Amniotic epithelial cell (primary cell): ENCODE data around the gene C12orf43.
A peak's percentile ranks its signal among the peaks of the same experiment; 100 is the strongest.
"Not testable (repeated sequence)": the region's sequence is repeated elsewhere in the genome, so short reads cannot be mapped to it uniquely, and the experiment has no call there.

Experiments used
- DNase-seq: peaks from one replicate; pipeline ENCODE4 v3.0.0-alpha.2; 2010; ENCODE audit warnings: low read depth

C12orf43 gene

DNA sequence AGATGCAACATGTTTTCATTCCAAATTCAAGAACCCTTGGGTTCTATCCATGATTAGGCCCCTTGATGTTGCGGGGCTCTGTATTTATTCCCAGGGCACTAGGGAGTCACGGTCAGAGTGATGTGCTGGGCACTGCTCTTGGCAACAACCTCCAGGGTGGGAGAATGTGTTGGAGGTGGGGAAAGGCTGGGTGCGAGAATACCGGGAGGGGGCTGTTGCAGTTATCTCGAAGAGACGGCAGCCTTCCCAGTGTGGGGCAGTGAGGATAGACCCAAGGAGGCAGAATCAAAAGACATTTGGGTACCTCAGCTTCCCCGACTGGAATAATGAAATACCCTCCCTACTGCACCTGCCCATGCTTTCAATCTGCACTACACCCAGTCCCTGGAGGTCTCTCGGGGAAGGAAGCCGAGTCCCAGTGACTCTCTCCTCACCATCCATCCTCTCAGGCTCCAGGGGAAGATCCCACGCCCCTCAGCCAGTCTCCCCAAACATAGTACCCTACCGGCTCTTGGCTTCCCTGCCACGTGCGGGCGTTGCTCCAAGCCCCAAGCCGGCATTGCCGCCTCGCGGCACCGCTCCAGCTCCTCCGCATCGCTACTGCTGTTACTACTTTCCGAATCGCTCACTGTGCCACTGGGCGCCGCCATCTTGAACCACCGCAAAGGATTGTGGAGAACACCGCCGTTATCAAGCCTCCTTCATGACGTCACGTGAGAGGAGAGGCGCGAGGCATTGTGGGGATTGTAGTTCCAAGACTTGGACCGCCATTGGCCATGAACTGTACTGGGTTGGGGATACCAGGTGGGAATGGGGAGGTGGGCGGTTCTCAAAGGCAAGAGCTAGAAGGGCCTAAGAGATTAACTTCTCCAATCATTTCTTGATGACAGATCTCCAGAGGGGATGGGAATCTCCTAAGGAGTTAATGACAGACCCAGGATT lies at the start of gene C12orf43:
Gene C12orf43 (minus strand): TSS at position 663 of the 942 bp plus-strand sequence. CDS start 13 bp downstream, at position 650.
- peak; percentile 84 for DNase-seq

DNA sequence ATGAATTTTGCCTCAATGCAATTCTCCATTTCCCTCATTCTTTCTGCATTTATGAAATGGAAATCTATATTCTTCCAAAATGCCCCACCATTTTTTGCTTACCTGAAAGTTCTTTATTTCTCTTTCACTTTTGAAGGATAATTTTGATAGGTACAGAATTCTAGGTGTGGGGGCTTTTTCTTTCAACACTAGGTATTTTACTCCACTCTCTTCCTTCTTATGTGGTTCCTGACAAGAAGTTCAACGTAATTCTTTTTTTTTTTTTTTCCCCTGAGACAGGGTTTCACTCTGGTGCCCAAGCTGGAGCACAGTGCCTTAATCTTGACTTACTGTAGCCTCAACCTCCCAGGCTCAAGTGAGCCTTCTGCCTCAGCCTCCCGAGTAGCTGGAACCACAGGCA lies 49.1 kb upstream of the C12orf43 start:
- no peak for DNase-seq

GRCh38 chr12:121064586-121064985 lies 48.3 kb upstream of the C12orf43 start:
- DNase-seq, result not testable (repeated sequence)

DNA sequence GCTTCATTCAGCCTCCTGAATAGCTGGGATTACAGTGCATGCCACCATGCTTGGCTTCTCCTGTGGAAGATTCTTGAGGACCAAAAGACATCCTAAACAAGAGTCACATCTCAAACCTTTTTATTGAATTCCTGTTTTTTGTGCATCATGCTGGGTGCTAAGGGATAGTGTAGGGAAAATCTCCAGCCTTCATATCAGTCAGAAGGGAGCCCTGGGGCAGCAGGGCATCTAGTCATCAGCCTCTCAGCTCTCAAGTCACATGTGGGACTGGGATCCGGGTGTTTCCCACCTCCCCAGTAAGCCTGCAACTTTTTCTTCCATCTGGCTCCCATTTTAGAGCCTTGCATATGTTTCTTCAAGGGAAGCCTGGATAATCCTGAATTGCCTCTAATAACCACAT lies 47.8 kb upstream of the C12orf43 start:
- no peak for DNase-seq

- no peak for DNase-seq
Measured at GRCh38 chr12:121062391-121063045, 46.2 kb upstream of the C12orf43 start.

GRCh38 chr12:121061831-121062230 lies 45.5 kb upstream of the C12orf43 start:
- peak; percentile 11 for DNase-seq

DNA sequence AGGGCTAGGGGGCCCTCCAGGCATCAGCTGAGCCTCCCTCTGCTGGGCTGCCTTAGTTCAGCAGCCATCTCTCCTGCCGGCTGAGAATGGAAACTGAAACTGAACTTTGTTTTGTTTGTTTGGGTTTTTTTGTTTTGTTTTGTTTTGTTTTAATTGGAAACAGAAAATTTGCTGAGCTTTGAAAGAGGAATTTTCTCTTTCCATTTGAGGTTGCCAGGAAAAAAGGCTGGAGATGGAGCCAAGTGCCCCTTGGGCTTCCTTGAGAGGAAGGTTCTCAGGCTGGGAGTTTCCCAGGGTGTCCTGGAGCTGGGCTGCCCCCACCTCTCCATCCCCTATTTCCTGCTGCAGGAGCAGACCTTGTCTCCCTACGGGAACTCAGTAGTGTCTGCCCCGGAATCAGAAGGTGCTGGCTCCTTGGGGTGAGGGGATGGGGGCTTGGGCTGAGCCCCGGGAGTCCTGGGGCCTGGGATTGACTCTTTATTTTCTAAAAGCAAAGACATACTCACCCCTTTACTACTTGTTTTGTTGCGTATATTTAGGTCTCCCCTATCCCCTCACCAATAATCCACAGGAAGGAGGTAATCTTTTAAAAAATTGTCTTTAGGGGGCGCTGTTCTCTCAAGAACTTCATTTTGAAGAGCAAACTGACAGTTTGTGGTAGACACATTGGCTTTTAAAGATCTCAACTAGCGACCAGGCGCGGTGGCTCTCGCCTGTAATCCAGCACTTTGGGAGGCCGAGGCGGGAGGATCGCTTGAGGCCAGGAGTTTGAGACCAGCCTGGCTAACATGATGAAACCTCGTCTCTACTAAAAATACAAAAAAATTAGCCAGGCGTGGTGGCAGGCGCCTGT lies 44.1 kb upstream of the C12orf43 start:
- peak; percentile 39 for DNase-seq

- no peak for DNase-seq
Measured at GRCh38 chr12:121059031-121059898, 43.0 kb upstream of the C12orf43 start.

- DNase-seq, result no peak
Measured at GRCh38 chr12:121057794-121058193, 41.5 kb upstream of the C12orf43 start.

GRCh38 chr12:121053706-121054105 lies 37.4 kb upstream of the C12orf43 start:
- no peak for DNase-seq

- no peak for DNase-seq
Measured at GRCh38 chr12:121050725-121051124, 34.4 kb upstream of the C12orf43 start.

DNA sequence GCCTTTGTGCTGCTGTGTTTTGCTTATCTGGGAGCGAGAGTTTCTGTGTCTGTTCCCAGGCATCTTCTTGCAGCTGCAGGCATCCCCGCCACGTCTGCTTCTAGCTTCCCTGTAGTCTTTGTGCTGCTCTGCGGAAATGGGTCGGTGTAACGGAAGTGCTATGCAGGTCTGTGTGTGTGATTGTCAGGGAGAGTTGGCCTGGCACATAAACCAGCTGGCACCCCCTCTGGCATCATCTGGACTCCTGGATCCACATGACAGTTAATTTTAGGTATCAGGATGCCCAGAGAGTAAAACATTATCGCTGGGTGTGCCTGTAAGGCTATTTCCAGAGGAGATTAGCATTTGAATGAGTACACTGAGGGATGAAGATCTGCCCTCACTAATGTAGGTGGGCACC lies 32.2 kb upstream of the C12orf43 start:
- no peak for DNase-seq

DNA sequence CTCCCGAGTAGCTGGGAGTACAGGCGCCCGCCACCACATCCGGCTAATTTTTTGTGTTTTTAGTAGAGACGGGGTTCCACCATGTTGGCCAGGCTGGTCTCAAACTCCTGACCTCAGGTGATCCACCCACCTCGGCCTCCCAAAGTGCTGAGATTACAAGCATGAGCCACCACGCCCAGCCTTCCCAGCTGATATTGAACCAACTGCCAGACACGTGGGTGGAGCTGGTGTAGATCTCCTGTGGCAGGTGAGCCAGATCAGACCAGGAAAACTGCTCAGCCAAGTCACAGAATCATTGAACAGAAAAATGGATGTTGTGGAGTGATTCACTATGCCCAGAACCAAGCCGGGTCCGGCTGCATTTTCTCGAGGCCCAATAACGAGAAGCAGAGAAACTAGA lies 31.1 kb upstream of the C12orf43 start:
- not testable (repeated sequence) for DNase-seq

DNA sequence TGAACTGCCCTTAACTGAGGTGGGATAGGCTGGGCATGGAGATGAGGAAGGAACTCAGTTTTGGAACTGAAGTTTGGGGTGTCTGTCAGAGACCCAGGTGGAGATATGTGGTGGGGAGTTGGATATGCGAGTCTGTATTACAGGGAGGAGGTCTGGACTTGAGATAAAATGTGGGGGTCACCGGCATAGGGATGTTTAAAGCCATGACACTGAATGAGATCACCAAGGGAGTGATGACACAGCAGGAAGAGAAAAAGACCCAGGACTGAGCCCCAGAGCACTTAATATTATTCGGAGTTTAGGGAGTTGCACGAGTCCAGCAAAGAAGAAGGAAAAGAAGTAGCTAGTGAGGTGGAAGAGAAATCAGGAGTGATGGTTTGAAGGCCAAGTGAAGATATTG lies 26.8 kb upstream of the C12orf43 start:
- no peak for DNase-seq

- peak; percentile 70 for DNase-seq
Measured at GRCh38 chr12:121038861-121039668, 22.8 kb upstream of the C12orf43 start, which contains the start of gene OASL. Gene OASL (minus strand): TSS chr12:121039246. CDS start chr12:121038971, 275 bp downstream.

GRCh38 chr12:121036810-121037326 lies 20.6 kb upstream of the C12orf43 start:
- DNase-seq, result peak; percentile 97

GRCh38 chr12:121034616-121035305 lies 18.5 kb upstream of the C12orf43 start:
- DNase-seq, result no peak

GRCh38 chr12:121033625-121034349 lies 17.5 kb upstream of the C12orf43 start:
- DNase-seq, result peak; percentile 82
